HL-60 (cell line): Measurements from ENCODE around the gene PTPRM.

Experiments used
- GABPA ChIP-seq: IDR thresholded peaks from 2 replicates; pipeline ENCODE4 v1.6.1; 2012; ENCODE audit warnings: low read depth
- POLR2AphosphoS5 ChIP-seq: IDR thresholded peaks from 2 replicates; pipeline ENCODE4 v1.6.1; 2012; ENCODE audit warnings: low read depth
- TF ChIP-seq, protein P1 (sequence below): IDR thresholded peaks from one replicate; pipeline ENCODE4 v1.5.1; 2011; ENCODE audit warnings: low read length, control low read depth, inconsistent platforms; ENCODE audit not compliant: insufficient read depth

DNA sequence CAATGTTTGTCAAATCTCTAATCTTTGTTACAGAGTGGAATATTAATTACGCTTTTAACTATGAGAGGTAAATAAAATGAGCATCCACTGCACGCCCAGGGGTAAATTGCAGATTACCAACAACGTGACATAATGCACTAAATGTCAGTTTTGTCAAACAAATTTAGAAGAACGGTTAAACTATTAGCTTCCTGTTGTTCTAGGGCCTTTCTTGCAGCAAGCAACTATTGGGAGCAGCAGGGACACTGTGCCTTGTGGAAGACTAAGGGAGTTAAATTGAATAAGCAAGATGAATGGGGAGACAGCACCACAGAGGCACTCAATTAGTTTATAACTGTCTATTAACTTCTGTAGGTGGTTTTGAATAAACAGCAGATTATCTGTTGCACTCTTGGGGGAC, 651.1 kb downstream of the PTPRM start:
- TF ChIP-seq, protein P1, sequence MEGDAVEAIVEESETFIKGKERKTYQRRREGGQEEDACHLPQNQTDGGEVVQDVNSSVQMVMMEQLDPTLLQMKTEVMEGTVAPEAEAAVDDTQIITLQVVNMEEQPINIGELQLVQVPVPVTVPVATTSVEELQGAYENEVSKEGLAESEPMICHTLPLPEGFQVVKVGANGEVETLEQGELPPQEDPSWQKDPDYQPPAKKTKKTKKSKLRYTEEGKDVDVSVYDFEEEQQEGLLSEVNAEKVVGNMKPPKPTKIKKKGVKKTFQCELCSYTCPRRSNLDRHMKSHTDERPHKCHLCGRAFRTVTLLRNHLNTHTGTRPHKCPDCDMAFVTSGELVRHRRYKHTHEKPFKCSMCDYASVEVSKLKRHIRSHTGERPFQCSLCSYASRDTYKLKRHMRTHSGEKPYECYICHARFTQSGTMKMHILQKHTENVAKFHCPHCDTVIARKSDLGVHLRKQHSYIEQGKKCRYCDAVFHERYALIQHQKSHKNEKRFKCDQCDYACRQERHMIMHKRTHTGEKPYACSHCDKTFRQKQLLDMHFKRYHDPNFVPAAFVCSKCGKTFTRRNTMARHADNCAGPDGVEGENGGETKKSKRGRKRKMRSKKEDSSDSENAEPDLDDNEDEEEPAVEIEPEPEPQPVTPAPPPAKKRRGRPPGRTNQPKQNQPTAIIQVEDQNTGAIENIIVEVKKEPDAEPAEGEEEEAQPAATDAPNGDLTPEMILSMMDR = no peak
- TF ChIP-seq POLR2AphosphoS5 (no peak), GABPA (no peak)
